GM12864 (cell line): Measurements from ENCODE around the gene ZNF672.
"Not testable (repeated sequence)": the region's sequence is repeated elsewhere in the genome, so short reads cannot be mapped to it uniquely, and the experiment has no call there.

Experiments used
- DNase-seq: peaks from one replicate; pipeline ENCODE4 v3.0.0-alpha.2; 2011; ENCODE audit warnings: low read depth
- H3K4me3 ChIP-seq: 2 replicates; pipeline ENCODE4 v1.5.1; 2011; ENCODE audit warnings: mild to moderate bottlenecking, low read depth, low read length, control low read depth
- CTCF ChIP-seq: IDR thresholded peaks from 2 replicates; pipeline ENCODE4 v1.5.1; 2011; ENCODE audit warnings: low read depth, mild to moderate bottlenecking, moderate library complexity, low read length, control low read depth, inconsistent platforms; ENCODE audit errors: missing control alignments

The ZNF672 gene

DNA sequence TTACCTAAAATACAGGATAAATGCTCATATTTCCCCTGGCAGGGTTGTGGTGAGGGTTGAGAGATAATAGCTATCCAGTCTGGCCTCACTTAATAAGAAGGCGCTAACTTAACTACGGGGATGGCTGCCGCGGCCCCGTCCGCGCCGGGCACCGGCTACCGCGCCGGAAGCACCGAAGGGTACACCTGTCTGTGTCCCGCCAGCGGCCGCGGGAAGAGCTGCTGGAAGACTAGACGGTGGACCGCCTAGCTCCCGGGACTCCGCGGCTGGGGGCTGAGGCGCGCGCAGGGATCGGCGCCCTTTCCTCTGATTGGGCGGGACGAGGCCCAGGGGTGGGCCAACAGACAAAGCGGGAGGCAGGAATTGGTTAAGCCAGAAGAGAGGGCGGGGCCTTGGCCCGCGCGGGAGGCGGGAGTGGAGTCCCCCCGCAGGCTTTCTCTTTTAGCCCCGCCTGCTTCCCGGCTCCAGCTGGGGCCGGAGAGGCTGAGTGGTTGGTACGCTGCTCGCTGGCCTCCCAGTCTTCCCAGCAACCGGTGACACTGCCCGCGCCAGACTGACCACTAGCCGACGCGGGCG, at the start of gene ZNF672:
Gene ZNF672 (plus strand): TSS at position 444 of the 576 bp plus-strand sequence. CDS start 9,051 bp downstream, outside the sequence.
- peak; percentile 84 for DNase-seq
- peak within 1 kb of the TSS; percentile 96 for H3K4me3 ChIP-seq
- TF ChIP-seq CTCF: no peak

DNA sequence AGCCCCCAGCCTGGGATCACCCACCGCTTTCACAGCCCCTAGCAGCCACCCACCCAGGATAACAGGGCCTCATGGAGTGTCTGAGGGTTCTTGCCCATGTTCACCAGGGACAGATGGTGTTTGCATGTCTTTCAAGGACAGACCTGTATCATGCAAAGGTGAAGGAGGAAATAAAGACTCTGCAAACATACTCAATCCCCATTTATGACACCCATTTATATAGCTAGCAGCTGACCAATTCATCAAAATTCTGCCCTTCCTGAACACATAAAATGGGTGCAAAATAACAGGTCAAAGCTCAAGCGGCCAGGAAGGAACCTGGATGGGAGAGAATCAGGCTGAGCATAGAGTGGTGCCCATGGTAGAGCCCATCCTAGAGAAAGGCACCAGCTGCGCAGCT, 49.7 kb upstream of the ZNF672 start:
- H3K4me3 ChIP-seq: no peak overlapping the region
- no peak for TF ChIP-seq CTCF
- no peak for DNase-seq

DNA sequence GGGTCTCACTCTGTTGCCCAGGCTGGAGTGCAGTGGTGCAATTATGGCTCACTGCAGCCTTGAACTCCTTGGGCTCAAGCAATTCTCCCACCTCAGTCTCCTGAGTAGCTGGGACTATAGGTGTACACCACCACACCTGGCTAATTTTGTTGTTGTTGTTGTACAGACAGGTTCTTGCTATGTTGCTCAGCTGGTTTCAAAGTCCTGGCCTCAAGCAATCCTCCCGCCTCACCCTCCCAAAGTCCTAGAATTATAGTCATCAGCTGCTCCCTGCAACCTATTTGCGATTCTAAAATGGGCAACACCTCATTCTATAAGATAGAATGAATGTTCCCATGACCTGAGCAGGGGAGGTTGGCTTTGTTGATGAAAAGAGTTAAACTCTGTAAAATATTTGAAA, 48.7 kb upstream of the ZNF672 start:
- not testable (repeated sequence) for H3K4me3 ChIP-seq, DNase-seq

DNA sequence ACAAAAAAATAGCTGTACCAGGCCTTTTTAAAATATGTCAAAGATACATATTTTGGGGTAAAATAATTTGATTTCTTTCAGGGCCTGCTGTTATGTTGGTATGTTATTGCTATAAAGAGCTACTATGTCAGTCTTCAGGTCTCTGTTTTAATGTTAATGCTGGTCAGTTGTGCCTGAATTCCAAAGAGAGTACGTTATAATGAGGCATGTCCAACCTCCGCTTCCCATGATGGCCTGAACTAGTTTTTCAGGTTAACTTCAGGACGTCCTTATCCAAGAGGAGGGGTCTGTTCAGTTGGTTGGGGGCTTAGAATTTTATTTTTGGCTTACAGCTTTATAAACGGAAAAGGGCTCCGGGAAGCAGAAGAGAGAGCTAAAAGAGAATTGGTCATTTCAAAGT, 47.6 kb upstream of the ZNF672 start:
- no peak for TF ChIP-seq CTCF
- H3K4me3 ChIP-seq: no peak overlapping the region

DNA sequence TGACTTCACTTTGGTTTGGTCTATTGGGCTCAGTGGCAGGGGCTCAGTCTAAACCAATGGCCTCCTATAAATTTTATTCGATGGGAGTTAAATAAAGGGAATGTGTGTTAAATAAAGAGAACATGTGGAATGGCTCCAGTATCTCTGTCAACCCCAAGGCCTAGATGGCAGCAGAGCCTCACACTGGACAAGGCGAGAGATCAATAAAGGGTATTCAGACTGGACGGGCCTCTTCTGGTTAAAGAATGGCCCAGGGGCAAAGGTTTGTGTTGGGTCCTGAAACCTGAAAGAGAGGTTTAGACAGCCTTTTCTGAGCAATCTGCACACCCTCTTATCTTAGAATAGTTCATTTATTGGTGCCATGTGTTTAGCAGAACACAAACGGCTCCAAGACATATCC, 47.0 kb upstream of the ZNF672 start:
- no peak for DNase-seq
- TF ChIP-seq CTCF: no peak
- H3K4me3 ChIP-seq: no peak overlapping the region

More for the DNA sequence above, 47.6 kb upstream of the ZNF672 start:
- DNase-seq: no peak

DNA sequence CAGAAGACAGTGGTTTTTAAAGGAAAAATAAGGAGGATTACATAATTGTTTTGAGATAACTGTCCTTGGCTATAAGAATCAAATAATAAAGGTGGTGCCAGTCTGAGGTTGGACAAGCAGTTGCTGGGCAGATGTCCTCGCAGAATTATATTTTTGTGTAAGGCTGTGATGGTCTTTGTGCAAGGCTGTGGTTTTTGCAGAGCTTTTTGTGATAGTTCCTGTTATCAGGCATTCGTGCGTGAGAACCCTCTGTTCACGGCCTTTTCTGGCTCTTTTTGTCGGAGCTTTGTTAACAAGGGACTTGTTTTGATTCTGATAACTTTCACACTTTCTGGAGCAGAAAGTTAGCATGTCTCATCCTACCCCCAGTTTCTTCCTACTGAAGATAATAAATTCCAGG, 45.7 kb upstream of the ZNF672 start:
- no peak for TF ChIP-seq CTCF
- H3K4me3 ChIP-seq: no peak overlapping the region

DNA sequence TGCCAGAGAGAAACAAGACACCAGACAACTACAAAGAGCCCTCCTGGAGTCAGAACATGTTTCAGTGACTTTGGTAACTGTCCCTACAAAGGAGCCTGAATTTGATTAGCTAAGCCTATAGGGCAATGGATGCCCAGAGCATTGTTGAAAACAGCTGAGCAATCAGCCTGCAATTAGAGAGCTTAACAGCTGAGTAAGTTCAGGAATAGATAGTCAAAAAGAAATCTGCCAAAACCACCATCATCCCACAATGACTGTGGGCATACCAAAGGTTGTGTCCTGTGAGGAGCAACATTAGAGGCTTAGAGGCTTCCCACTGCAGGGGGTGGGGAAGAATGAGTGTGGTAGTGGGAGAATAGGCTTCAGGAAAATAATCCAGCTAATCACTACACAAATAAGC, 44.4 kb upstream of the ZNF672 start:
- TF ChIP-seq CTCF: no peak
- DNase-seq: no peak
- no peak overlapping the region for H3K4me3 ChIP-seq

More for the DNA sequence above, 45.7 kb upstream of the ZNF672 start:
- DNase-seq: no peak

DNA sequence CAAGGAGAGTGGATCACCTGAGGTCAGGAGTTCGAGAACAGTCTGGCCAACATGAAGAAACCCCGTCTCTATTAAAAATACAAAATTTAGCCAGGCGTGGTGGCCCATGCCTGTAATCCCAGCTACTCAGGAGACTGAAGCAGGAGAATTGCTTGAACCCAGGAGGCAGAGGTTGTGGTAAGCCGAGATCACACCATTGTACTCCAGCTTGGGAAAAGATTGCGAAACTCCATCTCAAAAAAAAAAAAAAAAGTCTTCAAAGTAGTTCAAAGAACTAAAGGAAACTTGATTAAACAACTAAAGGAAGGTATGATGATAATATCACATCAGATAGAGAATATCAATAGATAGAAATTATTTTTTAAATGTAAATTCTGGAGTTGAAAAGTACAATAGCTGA, 43.4 kb upstream of the ZNF672 start:
- not testable (repeated sequence) for H3K4me3 ChIP-seq, DNase-seq
